SK-N-MC (cell line): ENCODE results near the gene MBD3L2B.

Experiments used
- EZH2 ChIP-seq: fragments of 200-600 bp; sonication (generic); IDR thresholded peaks from one replicate; pipeline ENCODE4 v1.6.1; 2017; ENCODE audit warnings: antibody characterized with exemption
- POLR2AphosphoS5 ChIP-seq: IDR thresholded peaks from 2 replicates; pipeline ENCODE4 v1.6.1; 2012; ENCODE audit warnings: mild to moderate bottlenecking, low read depth, low read length, borderline replicate concordance

DNA sequence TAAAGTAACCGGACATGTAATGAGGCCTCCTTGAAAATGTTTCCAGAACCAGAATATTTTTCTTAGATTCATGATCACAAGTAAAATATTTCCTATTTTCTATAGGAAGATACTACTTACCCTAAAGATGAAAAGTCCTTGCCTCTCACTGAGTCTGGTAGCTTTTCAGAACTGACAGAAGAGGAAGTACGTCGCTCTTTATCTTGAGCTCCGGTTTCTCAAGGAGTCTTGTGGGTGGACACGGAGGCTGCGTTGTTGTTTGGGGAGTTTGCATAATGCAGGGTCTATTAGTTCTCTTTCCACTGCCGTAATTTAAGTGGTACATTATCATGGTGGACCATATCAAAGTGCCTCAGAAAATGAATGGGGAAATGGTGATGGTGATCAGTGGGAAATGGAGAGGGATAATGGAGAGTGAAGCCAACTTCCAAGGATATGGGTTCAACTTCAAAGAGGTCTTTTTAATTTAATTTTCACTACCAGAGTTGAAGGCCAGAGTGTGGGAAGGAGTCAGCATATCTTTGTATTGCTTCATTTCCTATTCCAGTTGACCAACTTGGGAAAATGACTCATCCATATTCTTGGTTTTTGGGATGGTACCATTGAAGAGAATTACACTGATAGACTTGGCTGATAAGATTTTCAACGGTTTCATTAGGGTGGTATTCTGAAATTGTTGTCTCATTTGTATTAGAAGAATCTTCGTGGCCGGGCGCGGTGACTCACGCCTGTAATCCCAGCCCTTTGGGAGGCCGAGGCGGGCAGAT is 23.4 kb downstream of the MBD3L2B start:
- TF ChIP-seq EZH2 (no peak), POLR2AphosphoS5 (no peak)
